Esophagus muscularis mucosa (tissue), 4 donors: ENCODE measurements around the gene PLXNA4.
A peak's percentile ranks its signal among the peaks of the same experiment; 100 is the strongest.

Experiments used
- EP300 ChIP-seq: sonication (generic); formaldehyde crosslinking; IDR thresholded peaks from one replicate; pipeline ENCODE4 v1.6.1; 2017; ENCODE audit warnings: antibody characterized with exemption
- POLR2A ChIP-seq: fragments of 450-650 bp; IDR thresholded peaks from one replicate; pipeline ENCODE4 v1.6.1; 2017; ENCODE audit warnings: antibody characterized with exemption, moderate library complexity, mild to moderate bottlenecking, low read depth
- POLR2AphosphoS5 ChIP-seq, 2 donors: sonication (generic); formaldehyde crosslinking; IDR thresholded peaks; one replicate each; pipeline ENCODE4 v1.6.1; 2017; ENCODE audit warnings: antibody characterized with exemption in 2 of 2
- TF ChIP-seq, protein P1 (sequence below), 3 experiments: fragments of 200-600 bp in 2 of 3; fragments of 450-650 bp in 1 of 3; sonication (generic) in 2 of 3; IDR thresholded peaks; one replicate each; pipeline ENCODE4 v1.5.1; 2017 to 2019; ENCODE audit warnings: antibody characterized with exemption in 3 of 3, mild to moderate bottlenecking in 2 of 3, moderate library complexity in 1 of 3

DNA sequence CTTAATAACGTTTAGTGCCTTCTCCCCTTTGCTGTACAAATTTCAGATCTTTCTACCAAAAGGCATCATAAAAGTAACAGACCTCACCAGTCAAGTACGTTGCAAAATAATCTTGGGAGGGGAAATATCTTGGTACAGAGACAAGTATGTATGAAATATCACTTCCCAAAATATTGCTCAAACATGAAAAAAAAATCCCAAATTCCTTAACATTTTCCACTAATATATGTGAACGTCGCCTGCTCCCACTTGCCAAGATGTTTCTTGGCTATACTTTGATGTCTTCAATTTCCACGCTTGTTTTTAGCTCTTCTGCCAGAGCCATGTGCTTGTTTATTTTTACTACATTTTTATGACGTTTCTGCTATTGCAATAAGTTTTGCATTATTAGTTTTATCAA is 223.5 kb downstream of the PLXNA4 start:
- TF ChIP-seq, protein P1, sequence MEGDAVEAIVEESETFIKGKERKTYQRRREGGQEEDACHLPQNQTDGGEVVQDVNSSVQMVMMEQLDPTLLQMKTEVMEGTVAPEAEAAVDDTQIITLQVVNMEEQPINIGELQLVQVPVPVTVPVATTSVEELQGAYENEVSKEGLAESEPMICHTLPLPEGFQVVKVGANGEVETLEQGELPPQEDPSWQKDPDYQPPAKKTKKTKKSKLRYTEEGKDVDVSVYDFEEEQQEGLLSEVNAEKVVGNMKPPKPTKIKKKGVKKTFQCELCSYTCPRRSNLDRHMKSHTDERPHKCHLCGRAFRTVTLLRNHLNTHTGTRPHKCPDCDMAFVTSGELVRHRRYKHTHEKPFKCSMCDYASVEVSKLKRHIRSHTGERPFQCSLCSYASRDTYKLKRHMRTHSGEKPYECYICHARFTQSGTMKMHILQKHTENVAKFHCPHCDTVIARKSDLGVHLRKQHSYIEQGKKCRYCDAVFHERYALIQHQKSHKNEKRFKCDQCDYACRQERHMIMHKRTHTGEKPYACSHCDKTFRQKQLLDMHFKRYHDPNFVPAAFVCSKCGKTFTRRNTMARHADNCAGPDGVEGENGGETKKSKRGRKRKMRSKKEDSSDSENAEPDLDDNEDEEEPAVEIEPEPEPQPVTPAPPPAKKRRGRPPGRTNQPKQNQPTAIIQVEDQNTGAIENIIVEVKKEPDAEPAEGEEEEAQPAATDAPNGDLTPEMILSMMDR (IDR thresholded peaks at IDR 0.05), result no peak
- no peak for TF ChIP-seq EP300
- TF ChIP-seq POLR2A, result no peak
- TF ChIP-seq POLR2AphosphoS5 (IDR thresholded peaks at IDR 0.05), result peak in 1 of 2 donors; percentile 45
